HEK293 (cell line): ENCODE measurements around the gene DGKD.

Experiments used
- CTCF ChIA-PET: fragments of 350-600 bp; formaldehyde crosslinking; extraction: SDS; loops from one replicate; lab custom pipeline; 2021; ENCODE audit warnings: antibody characterized with exemption; lab: Yijun Ruan, JAX
- POLR2A ChIA-PET: fragments of 300-600 bp; formaldehyde crosslinking; extraction: SDS; loops from one replicate; lab custom pipeline; 2020; ENCODE audit warnings: antibody characterized with exemption, inconsistent platforms; lab: Yijun Ruan, JAX
- H3K27ac ChIP-seq: fragments of 200-500 bp; sonication (Bioruptor generic); 2 replicates; pipeline ENCODE4 v1.5.1; 2014; ENCODE audit warnings: low read depth, low read length, control low read depth, inconsistent platforms; ENCODE audit errors: extremely low read depth
- H3K36me3 ChIP-seq, 2 experiments: fragments of 200-500 bp in 1 of 2; sonication (Bioruptor generic) in 1 of 2; 1 replicate in 1 of 2; 2 replicates in 1 of 2; pipeline ENCODE4 v1.5.1; 2014 to 2017; ENCODE audit warnings: inconsistent platforms in 2 of 2, low read length in 2 of 2; ENCODE audit not compliant: control insufficient read depth in 2 of 2, insufficient read depth in 1 of 2
- H3K4me1 ChIP-seq: fragments of 200-500 bp; sonication (Bioruptor generic); 2 replicates; pipeline ENCODE4 v1.5.1; 2014; ENCODE audit warnings: mild to moderate bottlenecking, low read length, inconsistent platforms; ENCODE audit not compliant: control insufficient read depth, insufficient read depth
- H3K4me3 ChIP-seq: 2 replicates; pipeline ENCODE4 v1.5.1; 2011; ENCODE audit warnings: low read depth, mild to moderate bottlenecking, control low read depth, low read length, moderate library complexity
- H3K9me3 ChIP-seq: fragments of 200-500 bp; sonication (Bioruptor generic); 2 replicates; pipeline ENCODE4 v1.5.1; 2014; ENCODE audit warnings: low read depth, low read length, inconsistent platforms; ENCODE audit not compliant: control insufficient read depth, insufficient read depth
- HOXA7 ChIP-seq: sonication (generic); formaldehyde crosslinking; IDR thresholded peaks from 2 replicates; pipeline ENCODE4 v1.8.1; 2022; ENCODE audit warnings: missing genetic modification reagents, borderline replicate concordance
- INSM2 ChIP-seq: fragments of 450-650 bp; formaldehyde crosslinking; IDR thresholded peaks from 2 replicates; pipeline ENCODE4 v1.5.1; 2016; ENCODE audit warnings: missing biosample characterization, missing genetic modification characterization
- KLF1 ChIP-seq: fragments of 450-650 bp; formaldehyde crosslinking; IDR thresholded peaks from 2 replicates; pipeline ENCODE4 v1.5.1; 2016; ENCODE audit warnings: missing biosample characterization, missing genetic modification characterization
- KLF17 ChIP-seq: fragments of 450-650 bp; formaldehyde crosslinking; IDR thresholded peaks from 2 replicates; pipeline ENCODE4 v1.5.1; 2016; ENCODE audit warnings: missing biosample characterization, missing genetic modification characterization
- PRDM1 ChIP-seq: fragments of 450-650 bp; formaldehyde crosslinking; IDR thresholded peaks from 2 replicates; pipeline ENCODE4; 2016; ENCODE audit warnings: missing biosample characterization, missing genetic modification characterization
- SP2 ChIP-seq: fragments of 450-650 bp; formaldehyde crosslinking; IDR thresholded peaks from 2 replicates; pipeline ENCODE4 v1.5.1; 2016; ENCODE audit warnings: missing biosample characterization, missing genetic modification characterization
- SP3 ChIP-seq: fragments of 450-650 bp; formaldehyde crosslinking; IDR thresholded peaks from 2 replicates; pipeline ENCODE4 v1.5.1; 2016; ENCODE audit warnings: missing biosample characterization, missing genetic modification characterization
- WT1 ChIP-seq: fragments of 450-650 bp; formaldehyde crosslinking; IDR thresholded peaks from 2 replicates; pipeline ENCODE4 v1.5.1; 2016; ENCODE audit warnings: missing biosample characterization, missing genetic modification characterization
- ZNF175 ChIP-seq: fragments of 450-650 bp; formaldehyde crosslinking; IDR thresholded peaks from 2 replicates; pipeline ENCODE4 v1.5.1; 2016; ENCODE audit warnings: missing biosample characterization, missing genetic modification characterization
- ZNF239 ChIP-seq: fragments of 450-650 bp; formaldehyde crosslinking; IDR thresholded peaks from 2 replicates; pipeline ENCODE4 v1.5.1; 2016; ENCODE audit warnings: missing biosample characterization, missing genetic modification characterization
- ZNF248 ChIP-seq: fragments of 450-650 bp; formaldehyde crosslinking; IDR thresholded peaks from 2 replicates; pipeline ENCODE4 v1.5.1; 2017; ENCODE audit warnings: missing biosample characterization, missing genetic modification characterization
- ZNF280C ChIP-seq: fragments of 450-650 bp; formaldehyde crosslinking; IDR thresholded peaks from 2 replicates; pipeline ENCODE4 v1.5.1; 2016; ENCODE audit warnings: missing biosample characterization, missing genetic modification characterization
- ZNF341 ChIP-seq: fragments of 450-650 bp; formaldehyde crosslinking; IDR thresholded peaks from 2 replicates; pipeline ENCODE4; 2016; ENCODE audit warnings: low read depth, missing biosample characterization, missing genetic modification characterization
- ZNF416 ChIP-seq: fragments of 450-650 bp; formaldehyde crosslinking; IDR thresholded peaks from 2 replicates; pipeline ENCODE4 v1.5.1; 2016; ENCODE audit warnings: missing biosample characterization, missing genetic modification characterization
- ZNF473 ChIP-seq: fragments of 450-650 bp; formaldehyde crosslinking; IDR thresholded peaks from 2 replicates; pipeline ENCODE4 v1.5.1; 2017; ENCODE audit warnings: missing biosample characterization, missing genetic modification characterization
- ZNF48 ChIP-seq: fragments of 450-650 bp; formaldehyde crosslinking; IDR thresholded peaks from 2 replicates; pipeline ENCODE4 v1.5.1; 2016; ENCODE audit warnings: missing biosample characterization, missing genetic modification characterization
- ZNF560 ChIP-seq: fragments of 450-650 bp; formaldehyde crosslinking; IDR thresholded peaks from 2 replicates; pipeline ENCODE4 v1.5.1; 2017; ENCODE audit warnings: missing biosample characterization, missing genetic modification characterization, borderline replicate concordance
- ZNF624 ChIP-seq: fragments of 450-650 bp; formaldehyde crosslinking; IDR thresholded peaks from 2 replicates; pipeline ENCODE4 v1.5.1; 2017; ENCODE audit warnings: missing biosample characterization, missing genetic modification characterization
- ZNF629 ChIP-seq: fragments of 450-650 bp; formaldehyde crosslinking; IDR thresholded peaks from 2 replicates; pipeline ENCODE4 v1.5.1; 2017; ENCODE audit warnings: missing biosample characterization, missing genetic modification characterization
- ZNF658 ChIP-seq: fragments of 450-650 bp; formaldehyde crosslinking; IDR thresholded peaks from 2 replicates; pipeline ENCODE4; 2016; ENCODE audit warnings: missing biosample characterization, missing genetic modification characterization
- ZSCAN23 ChIP-seq: fragments of 450-650 bp; formaldehyde crosslinking; IDR thresholded peaks from 2 replicates; pipeline ENCODE4 v1.5.1; 2016; ENCODE audit warnings: missing biosample characterization, missing genetic modification characterization
- TF ChIP-seq, protein P1 (sequence below): fragments of 450-650 bp; formaldehyde crosslinking; IDR thresholded peaks from 2 replicates; pipeline ENCODE4 v1.5.1; 2016; ENCODE audit warnings: missing biosample characterization, missing genetic modification characterization, borderline replicate concordance

The DGKD gene

GRCh38 chr2:233359823-233360222 lies 5.5 kb downstream of the DGKD start:
- CTCF ChIA-PET, result interaction anchor here (0.6 kb wide), 1 partner anchor 73 kb away, joined by 3 read pairs; no protein-coding TSS in a partner anchor
- TF ChIP-seq ZNF248, result no peak
- TF ChIP-seq ZNF48 (tag by site-specific recombination), result no peak
- no peak for TF ChIP-seq KLF1
- TF ChIP-seq ZSCAN23, result no peak
- TF ChIP-seq ZNF175 (tag by site-specific recombination), result no peak
- TF ChIP-seq ZNF416 (tag by site-specific recombination), result no peak
- no peak for TF ChIP-seq KLF17 (tag by site-specific recombination)
- TF ChIP-seq ZNF341 (tag by site-specific recombination), result no peak
- TF ChIP-seq SP3 (tag by site-specific recombination), result no peak
- TF ChIP-seq WT1, result no peak
- no peak for TF ChIP-seq INSM2 (tag by site-specific recombination)
- no peak for TF ChIP-seq PRDM1 (tag by site-specific recombination)
- TF ChIP-seq ZNF624 (tag by site-specific recombination), result no peak
- Histone ChIP-seq H3K4me3 (no peak overlapping the region), H3K9me3 (no peaks in the 10 kb centered on the region), H3K4me1 (no peaks in the 10 kb centered on the region; the same call in 1 of the 2 replicates), H3K36me3 (peaks cover 0 to 23% of the 10 kb centered on the region in 2 experiments; a peak in 1 of 3 replicates), H3K27ac (no peak overlapping the region)
- POLR2A ChIA-PET, result no interaction called here

DNA sequence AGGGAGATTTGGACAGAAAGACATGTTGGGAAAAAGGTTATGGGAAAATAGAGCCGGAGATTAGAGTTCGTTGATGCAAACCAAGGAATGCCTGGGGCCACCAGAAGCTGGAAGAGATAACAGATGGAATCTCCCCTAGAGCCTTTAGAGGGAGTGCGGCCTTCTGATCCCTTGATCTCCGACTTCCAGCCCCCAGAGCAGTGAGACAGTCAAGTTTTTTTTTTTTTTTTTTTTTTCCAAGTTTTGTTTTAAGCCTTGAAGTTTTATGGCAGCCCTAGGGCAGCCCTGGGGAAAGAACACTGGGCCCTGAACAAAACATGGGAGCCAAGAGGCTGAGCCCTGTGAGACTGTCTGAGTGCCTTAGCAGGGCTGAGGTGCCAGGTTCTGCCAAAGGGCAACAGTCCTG lies 6.5 kb downstream of the DGKD start:
- Histone ChIP-seq H3K9me3 (no peaks in the 10 kb centered on the region), H3K4me1 (no peaks in the 10 kb centered on the region; the same call in 1 of the 2 replicates), H3K4me3 (no peak overlapping the region)
- ChIA-PET POLR2A (no interaction called here), CTCF (no interaction called here)
- no peak for TF ChIP-seq ZNF560 (tag by site-specific recombination)
- TF ChIP-seq, protein P1, sequence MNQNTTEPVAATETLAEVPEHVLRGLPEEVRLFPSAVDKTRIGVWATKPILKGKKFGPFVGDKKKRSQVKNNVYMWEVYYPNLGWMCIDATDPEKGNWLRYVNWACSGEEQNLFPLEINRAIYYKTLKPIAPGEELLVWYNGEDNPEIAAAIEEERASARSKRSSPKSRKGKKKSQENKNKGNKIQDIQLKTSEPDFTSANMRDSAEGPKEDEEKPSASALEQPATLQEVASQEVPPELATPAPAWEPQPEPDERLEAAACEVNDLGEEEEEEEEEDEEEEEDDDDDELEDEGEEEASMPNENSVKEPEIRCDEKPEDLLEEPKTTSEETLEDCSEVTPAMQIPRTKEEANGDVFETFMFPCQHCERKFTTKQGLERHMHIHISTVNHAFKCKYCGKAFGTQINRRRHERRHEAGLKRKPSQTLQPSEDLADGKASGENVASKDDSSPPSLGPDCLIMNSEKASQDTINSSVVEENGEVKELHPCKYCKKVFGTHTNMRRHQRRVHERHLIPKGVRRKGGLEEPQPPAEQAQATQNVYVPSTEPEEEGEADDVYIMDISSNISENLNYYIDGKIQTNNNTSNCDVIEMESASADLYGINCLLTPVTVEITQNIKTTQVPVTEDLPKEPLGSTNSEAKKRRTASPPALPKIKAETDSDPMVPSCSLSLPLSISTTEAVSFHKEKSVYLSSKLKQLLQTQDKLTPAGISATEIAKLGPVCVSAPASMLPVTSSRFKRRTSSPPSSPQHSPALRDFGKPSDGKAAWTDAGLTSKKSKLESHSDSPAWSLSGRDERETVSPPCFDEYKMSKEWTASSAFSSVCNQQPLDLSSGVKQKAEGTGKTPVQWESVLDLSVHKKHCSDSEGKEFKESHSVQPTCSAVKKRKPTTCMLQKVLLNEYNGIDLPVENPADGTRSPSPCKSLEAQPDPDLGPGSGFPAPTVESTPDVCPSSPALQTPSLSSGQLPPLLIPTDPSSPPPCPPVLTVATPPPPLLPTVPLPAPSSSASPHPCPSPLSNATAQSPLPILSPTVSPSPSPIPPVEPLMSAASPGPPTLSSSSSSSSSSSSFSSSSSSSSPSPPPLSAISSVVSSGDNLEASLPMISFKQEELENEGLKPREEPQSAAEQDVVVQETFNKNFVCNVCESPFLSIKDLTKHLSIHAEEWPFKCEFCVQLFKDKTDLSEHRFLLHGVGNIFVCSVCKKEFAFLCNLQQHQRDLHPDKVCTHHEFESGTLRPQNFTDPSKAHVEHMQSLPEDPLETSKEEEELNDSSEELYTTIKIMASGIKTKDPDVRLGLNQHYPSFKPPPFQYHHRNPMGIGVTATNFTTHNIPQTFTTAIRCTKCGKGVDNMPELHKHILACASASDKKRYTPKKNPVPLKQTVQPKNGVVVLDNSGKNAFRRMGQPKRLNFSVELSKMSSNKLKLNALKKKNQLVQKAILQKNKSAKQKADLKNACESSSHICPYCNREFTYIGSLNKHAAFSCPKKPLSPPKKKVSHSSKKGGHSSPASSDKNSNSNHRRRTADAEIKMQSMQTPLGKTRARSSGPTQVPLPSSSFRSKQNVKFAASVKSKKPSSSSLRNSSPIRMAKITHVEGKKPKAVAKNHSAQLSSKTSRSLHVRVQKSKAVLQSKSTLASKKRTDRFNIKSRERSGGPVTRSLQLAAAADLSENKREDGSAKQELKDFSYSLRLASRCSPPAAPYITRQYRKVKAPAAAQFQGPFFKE, result no peak
- TF ChIP-seq SP2, result no peak
- no peak for TF ChIP-seq ZNF239 (tag by site-specific recombination)
- no peak for TF ChIP-seq ZNF658 (tag by site-specific recombination)
- TF ChIP-seq ZNF280C (tag by site-specific recombination), result no peak
- TF ChIP-seq ZNF473 (tag by site-specific recombination), result no peak
- no peak for TF ChIP-seq ZSCAN23
- no peak for TF ChIP-seq ZNF629
- no peak for TF ChIP-seq HOXA7 (CRISPR knock-in tag)
- TF ChIP-seq, all 188 proteins: peak for 0
- Histone ChIP-seq H3K36me3 (peaks cover 0 to 23% of the 10 kb centered on the region in 2 experiments; a peak in 2 of 3 replicates), H3K27ac (no peak overlapping the region)
